Measurements from ENCODE around the gene SLIT3. TPM values are rescaled to one million over a fixed set of nuclear protein-coding genes. Genes with fewer than 3 reads are reported as not detected.

The SLIT3 gene
- total RNA-seq, 4 donors from 2014 or later, result 28.4 to 77.2 (median 63.8) TPM

GRCh38 chr5:169301386-169301934 lies 521 bp upstream of the SLIT3 start:
- intact Hi-C loops (cut with DNase I), result loop anchor here (10.0 kb wide), 4 partner anchors 137 to 627 kb away; no protein-coding TSS in a partner anchor
- TF ChIP-seq, protein P1, sequence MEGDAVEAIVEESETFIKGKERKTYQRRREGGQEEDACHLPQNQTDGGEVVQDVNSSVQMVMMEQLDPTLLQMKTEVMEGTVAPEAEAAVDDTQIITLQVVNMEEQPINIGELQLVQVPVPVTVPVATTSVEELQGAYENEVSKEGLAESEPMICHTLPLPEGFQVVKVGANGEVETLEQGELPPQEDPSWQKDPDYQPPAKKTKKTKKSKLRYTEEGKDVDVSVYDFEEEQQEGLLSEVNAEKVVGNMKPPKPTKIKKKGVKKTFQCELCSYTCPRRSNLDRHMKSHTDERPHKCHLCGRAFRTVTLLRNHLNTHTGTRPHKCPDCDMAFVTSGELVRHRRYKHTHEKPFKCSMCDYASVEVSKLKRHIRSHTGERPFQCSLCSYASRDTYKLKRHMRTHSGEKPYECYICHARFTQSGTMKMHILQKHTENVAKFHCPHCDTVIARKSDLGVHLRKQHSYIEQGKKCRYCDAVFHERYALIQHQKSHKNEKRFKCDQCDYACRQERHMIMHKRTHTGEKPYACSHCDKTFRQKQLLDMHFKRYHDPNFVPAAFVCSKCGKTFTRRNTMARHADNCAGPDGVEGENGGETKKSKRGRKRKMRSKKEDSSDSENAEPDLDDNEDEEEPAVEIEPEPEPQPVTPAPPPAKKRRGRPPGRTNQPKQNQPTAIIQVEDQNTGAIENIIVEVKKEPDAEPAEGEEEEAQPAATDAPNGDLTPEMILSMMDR (IDR thresholded peaks at IDR 0.05), result no peak
- no peak for TF ChIP-seq POLR2A (IDR thresholded peaks at IDR 0.05)
- Histone ChIP-seq H3K4me3 (replicated peaks in 1 of 3) (peak overlapping the region in 2 of 3 donors; percentile 50 to 64), H3K36me3 (no peaks in the 10 kb centered on the region), H3K9me3 (no peaks in the 10 kb centered on the region), H3K4me1 (peaks cover 0 to 8% of the 10 kb centered on the region in 2 donors), H3K27ac (peak overlapping the region in 2 of 3 donors; percentile 65 to 82), H3K27me3 (no peaks in the 10 kb centered on the region)
- 17 to 20% methylated on average over 17 to 18 of the region's 18 CpGs for WGBS, 2 donors
- peak; percentile 67 to 72 for DNase-seq

DNA sequence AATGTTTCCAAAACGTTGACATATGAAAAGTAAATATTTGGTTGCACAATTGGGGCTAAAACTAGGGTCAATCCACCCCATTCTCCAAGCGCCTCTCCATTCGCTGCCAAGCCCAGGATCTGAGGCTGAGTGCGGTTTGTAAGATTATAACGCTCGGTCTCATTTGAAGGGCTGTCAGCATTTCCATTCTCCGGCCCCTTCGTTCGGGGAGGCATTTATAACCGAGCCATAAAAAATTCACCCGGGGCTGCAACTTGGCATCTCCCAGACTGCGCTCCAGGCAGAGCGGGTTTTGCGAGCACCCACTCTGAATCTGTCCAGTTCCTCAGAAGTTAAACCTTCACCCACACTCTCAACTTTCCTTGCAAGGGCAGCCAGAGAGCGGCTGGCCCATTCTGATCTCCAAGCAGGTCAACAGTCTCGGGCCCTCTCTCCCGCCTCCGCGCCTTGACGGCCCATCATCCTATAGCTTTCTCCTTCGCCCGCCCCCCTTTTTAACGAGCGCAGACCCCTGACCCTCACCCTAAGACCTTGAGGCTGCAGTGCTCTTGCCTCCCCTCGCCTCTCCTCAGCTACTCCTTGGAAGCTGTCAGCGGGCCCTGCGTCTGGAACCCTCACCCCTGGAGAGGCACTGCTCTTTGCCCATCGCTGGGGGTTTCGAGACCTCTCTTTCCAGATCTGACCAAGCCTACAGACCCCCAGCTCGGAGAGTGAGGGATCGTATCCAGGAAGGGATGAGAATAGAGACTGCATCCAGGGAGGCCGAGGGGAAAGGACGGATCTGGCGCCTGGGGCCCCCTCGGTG lies 1.1 kb downstream of the SLIT3 start:
- DNase-seq, result peak; percentile 50 to 54
- peak in 1 of 2 donors; percentile 29 for TF ChIP-seq POLR2A (IDR thresholded peaks at IDR 0.05)
- TF ChIP-seq, protein P1 (IDR thresholded peaks at IDR 0.05), result no peak
- intact Hi-C loops (cut with DNase I), result loop anchor here (10.0 kb wide), 4 partner anchors 135 to 625 kb away; no protein-coding TSS in a partner anchor

DNA sequence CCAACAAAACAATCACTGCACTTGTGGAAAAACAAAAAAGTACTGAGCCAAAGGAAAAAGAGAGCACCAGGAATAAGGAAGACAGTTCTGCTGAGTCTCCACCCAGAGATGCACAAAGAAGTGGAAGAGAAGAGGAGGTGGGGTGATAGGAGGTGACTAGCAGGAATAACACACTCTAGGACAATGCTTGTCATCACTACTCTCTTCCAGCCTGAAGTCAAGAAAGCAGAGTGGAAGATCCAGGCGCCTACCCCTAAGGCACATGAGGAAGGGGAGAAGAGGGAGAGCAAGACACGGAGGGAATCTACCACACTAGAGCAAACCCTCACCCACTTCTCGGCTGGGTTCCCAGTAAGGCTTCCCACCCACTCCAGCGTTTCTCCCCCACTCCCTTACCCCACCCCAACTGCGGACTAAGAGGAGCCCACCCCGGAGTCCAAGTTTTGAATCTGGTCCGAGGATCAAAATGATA lies 1.7 kb downstream of the SLIT3 start:
- no peak for DNase-seq
- peaks cover 0 to 8% of the 10 kb centered on the region in 2 donors for H3K4me1 ChIP-seq
- TF ChIP-seq, protein P1 (IDR thresholded peaks at IDR 0.05), result no peak
- no peak for TF ChIP-seq POLR2A (IDR thresholded peaks at IDR 0.05)
- no peaks in the 10 kb centered on the region for H3K27me3 ChIP-seq
- intact Hi-C loops (cut with DNase I), result no loop called here
- no peaks in the 10 kb centered on the region for H3K9me3 ChIP-seq
- H3K36me3 ChIP-seq, result no peaks in the 10 kb centered on the region
- peak overlapping the region in 2 of 3 donors; percentile 50 to 71 for H3K4me3 ChIP-seq (replicated peaks in 1 of 3)
- WGBS, 2 donors, result 14 to 23% methylated on average over 7 of the region's 7 CpGs
- H3K27ac ChIP-seq, result peak overlapping the region; percentile 63 to 82 (median 80)

More for the DNA sequence above, 1.1 kb downstream of the SLIT3 start:
- Histone ChIP-seq H3K36me3 (no peaks in the 10 kb centered on the region), H3K4me3 (replicated peaks in 1 of 3) (peak overlapping the region; percentile 50 to 71 (median 64)), H3K27ac (peak overlapping the region; percentile 63 to 82 (median 80)), H3K4me1 (peaks cover 0 to 8% of the 10 kb centered on the region in 2 donors), H3K9me3 (no peaks in the 10 kb centered on the region), H3K27me3 (no peaks in the 10 kb centered on the region)
- 6 to 7% methylated on average over 31 to 35 of the region's 35 CpGs for WGBS, 2 donors

- no peak overlapping the region for H3K27ac ChIP-seq
- no peak for DNase-seq
- no peaks in the 10 kb centered on the region for H3K9me3 ChIP-seq
- intact Hi-C loops (cut with DNase I), result no loop called here
- H3K4me1 ChIP-seq, result peaks cover 0 to 8% of the 10 kb centered on the region in 2 donors
- 84 to 95% methylated on average over 6 of the region's 6 CpGs for WGBS, 2 donors
- no peaks in the 10 kb centered on the region for H3K36me3 ChIP-seq
- H3K4me3 ChIP-seq (replicated peaks in 1 of 3), result no peak overlapping the region
- no peaks in the 10 kb centered on the region for H3K27me3 ChIP-seq
- TF ChIP-seq, protein P1 (IDR thresholded peaks at IDR 0.05), result no peak
- no peak for TF ChIP-seq POLR2A (IDR thresholded peaks at IDR 0.05)
Observed at GRCh38 chr5:169298193-169298592, 2.7 kb downstream of the SLIT3 start.
